Testis (tissue), 5 donors: ENCODE data around the gene SPPL3. TPM values are rescaled to one million over a fixed set of nuclear protein-coding genes. Genes with fewer than 3 reads are reported as not detected.
A peak's percentile ranks its signal among the peaks of the same experiment; 100 is the strongest.
"Not testable (repeated sequence)": the region's sequence is repeated elsewhere in the genome, so short reads cannot be mapped to it uniquely, and the experiment has no call there.

Experiments used
- DNase-seq: peaks from one replicate; pipeline ENCODE4 v3.0.0-alpha.2; 2019
- H3K27ac ChIP-seq, 2 donors: fragments of 200-600 bp; sonication (generic); one replicate each; pipeline ENCODE4 v1.5.1; 2019
- H3K27me3 ChIP-seq: fragments of 200-600 bp; sonication (generic); one replicate; pipeline ENCODE4 v1.5.1; 2019
- H3K36me3 ChIP-seq: fragments of 200-600 bp; sonication (generic); one replicate; pipeline ENCODE4 v1.5.1; 2017; ENCODE audit warnings: low read depth; ENCODE audit errors: missing control alignments
- H3K4me1 ChIP-seq: fragments of 200-600 bp; sonication (generic); one replicate; pipeline ENCODE4 v1.5.1; 2019
- H3K4me3 ChIP-seq, 2 donors: fragments of 200-600 bp; sonication (generic); one replicate each; pipeline ENCODE4 v1.5.1; 2017 to 2019
- H3K9me3 ChIP-seq: fragments of 200-600 bp; sonication (generic); one replicate; pipeline ENCODE4 v1.5.1; 2017
- CTCF ChIP-seq, 3 experiments: fragments of 450-650 bp in 2 of 3; fragments of 200-600 bp in 1 of 3; sonication (generic) in 1 of 3; IDR thresholded peaks; one replicate each; pipeline ENCODE4 v1.5.1; 2016 to 2019; ENCODE audit warnings: antibody characterized with exemption in 3 of 3, mild to moderate bottlenecking in 2 of 3, moderate library complexity in 1 of 3
- POLR2A ChIP-seq: fragments of 450-650 bp; IDR thresholded peaks from one replicate; pipeline ENCODE4 v1.6.1; 2017; ENCODE audit warnings: antibody characterized with exemption, mild to moderate bottlenecking, moderate library complexity
- WGBS, 2 donors: methylation state at CpG; one replicate each; pipeline ENCODE4 v1.1.5; 2018; 5-methylcytosine and 5-hydroxymethylcytosine counted together
- intact Hi-C: fragments of 100-400 bp; cut with DNase I; formaldehyde crosslinking; loops from one replicate; pipeline ENCODE4 v1.15.1; 2023; ENCODE audit warnings: low total_unique reads
- long read RNA-seq, 2 donors: transcript quantifications; one replicate each; lab custom pipeline, GENCODE V29; 2026
- polyA plus RNA-seq: library from polyadenylated mRNA; stranded (reverse); fragments of 350-450 nt; fragmentation: Illumina TruSeq; extraction: RNeasy Lipid Tissue Mini Kit (QIAGEN cat#74804); gene quantifications from one replicate; pipeline ENCODE4 v1.2.3, GENCODE V29; 2014; ENCODE audit warnings: low read depth, low replicate concordance; ENCODE audit not compliant: insufficient read depth
- total RNA-seq, 2 donors: library from RNA; depleted of rRNA; stranded (reverse); fragments of >200 nt; gene quantifications; one replicate each; pipeline ENCODE4 v1.2.3, GENCODE V29; 2016

SPPL3 gene
- total RNA-seq (10 to 100 TPM; 61.1 to 65.4 TPM), polyA plus RNA-seq (190 TPM)
- long read RNA-seq, donor 1, full-length matches to known transcripts: 30 of 55 reads
- long read RNA-seq, donor 1, partial matches to known transcripts: 25 of 55 reads
- long read RNA-seq, donor 1, other reads (novel, unspliced or antisense): 0 of 55 reads
- long read RNA-seq, donor 2, full-length matches to known transcripts: 16 of 16 reads
- long read RNA-seq, donor 2, partial matches to known transcripts: 0 of 16 reads
- long read RNA-seq, donor 2, other reads (novel, unspliced or antisense): 0 of 16 reads

GRCh38 chr12:120904197-120904773 lies at the start of gene SPPL3:
Gene SPPL3, minus strand, starts transcription at chr12:120904358. Its CDS starts 491 bp downstream, at chr12:120903867.
- 1 to 10% methylated on average over 4 to 53 of the region's 66 CpGs for WGBS, 2 donors
- Histone ChIP-seq H3K9me3 (no peaks in the 10 kb centered on the region), H3K4me3 (peak within 1 kb of the TSS; percentile 97 to 100), H3K36me3 (no peaks in the 10 kb centered on the region), H3K27me3 (no peaks in the 10 kb centered on the region), H3K4me1 (peaks cover 11% of the 10 kb centered on the region), H3K27ac (peak within 1 kb of the TSS; percentile 81 to 95)
- peak; percentile 94 for DNase-seq
- intact Hi-C loops: no loop called here
- no peak for TF ChIP-seq CTCF (IDR thresholded peaks at IDR 0.05)
- TF ChIP-seq POLR2A: peak; percentile 10

- Histone ChIP-seq H3K36me3 (no peaks in the 10 kb centered on the region), H3K27me3 (no peaks in the 10 kb centered on the region), H3K4me3 (peak overlapping the region in 1 of 2 donors; percentile 20), H3K4me1 (no peaks in the 10 kb centered on the region), H3K9me3 (no peaks in the 10 kb centered on the region), H3K27ac (no peak overlapping the region)
- 93 to 100% methylated on average over 1 to 5 of the region's 5 CpGs for WGBS, 2 donors
- TF ChIP-seq POLR2A: no peak
- no peak for TF ChIP-seq CTCF (IDR thresholded peaks at IDR 0.05)
- intact Hi-C loops: no loop called here
- no peak for DNase-seq
Measured at GRCh38 chr12:120950807-120951206, 46.6 kb upstream of the SPPL3 start.

- H3K36me3 ChIP-seq, H3K9me3 ChIP-seq, H3K4me1 ChIP-seq, intact Hi-C loops, H3K27me3 ChIP-seq, H3K27ac ChIP-seq, DNase-seq: not testable (repeated sequence)
- WGBS, 2 donors: 96% methylated on average over 27 of the region's 31 CpGs; no CpG with 5 or more reads in 1 of the 2 donors
- H3K4me3 ChIP-seq: peak overlapping the region in 1 of 2 donors; percentile 20
Measured at GRCh38 chr12:120950260-120950799, 46.2 kb upstream of the SPPL3 start.

- DNase-seq, H3K36me3 ChIP-seq, H3K27ac ChIP-seq, intact Hi-C loops, H3K4me1 ChIP-seq, H3K27me3 ChIP-seq, H3K9me3 ChIP-seq, H3K4me3 ChIP-seq: not testable (repeated sequence)
- WGBS, 2 donors: 81 to 89% methylated on average over 4 to 6 of the region's 6 CpGs
Measured at GRCh38 chr12:120945516-120945915, 41.4 kb upstream of the SPPL3 start.

GRCh38 chr12:120944645-120945217 lies 40.6 kb upstream of the SPPL3 start:
- intact Hi-C loops: no loop called here
- Histone ChIP-seq H3K36me3 (no peaks in the 10 kb centered on the region), H3K9me3 (no peaks in the 10 kb centered on the region), H3K4me1 (no peaks in the 10 kb centered on the region), H3K27ac (no peak overlapping the region), H3K4me3 (no peak overlapping the region), H3K27me3 (no peaks in the 10 kb centered on the region)
- 59 to 66% methylated on average over 9 of the region's 9 CpGs for WGBS, 2 donors
- TF ChIP-seq CTCF (IDR thresholded peaks at IDR 0.05) (peak; percentile 28 to 77 (median 45)), POLR2A (no peak)
- peak; percentile 62 for DNase-seq
